Activated T-helper 9 cell treated with anti-CD3 and anti-CD28 coated beads, Interleukin-2, amount 50 U/mL, for 16 hours (primary cell): ENCODE results near the gene ZFR.
"Not testable (repeated sequence)": the region's sequence is repeated elsewhere in the genome, so short reads cannot be mapped to it uniquely, and the experiment has no call there.

Experiments
- DNase-seq: peaks from one replicate; pipeline ENCODE4 v3.0.0-alpha.2; 2020; ENCODE audit warnings: low read depth

The ZFR gene

DNA sequence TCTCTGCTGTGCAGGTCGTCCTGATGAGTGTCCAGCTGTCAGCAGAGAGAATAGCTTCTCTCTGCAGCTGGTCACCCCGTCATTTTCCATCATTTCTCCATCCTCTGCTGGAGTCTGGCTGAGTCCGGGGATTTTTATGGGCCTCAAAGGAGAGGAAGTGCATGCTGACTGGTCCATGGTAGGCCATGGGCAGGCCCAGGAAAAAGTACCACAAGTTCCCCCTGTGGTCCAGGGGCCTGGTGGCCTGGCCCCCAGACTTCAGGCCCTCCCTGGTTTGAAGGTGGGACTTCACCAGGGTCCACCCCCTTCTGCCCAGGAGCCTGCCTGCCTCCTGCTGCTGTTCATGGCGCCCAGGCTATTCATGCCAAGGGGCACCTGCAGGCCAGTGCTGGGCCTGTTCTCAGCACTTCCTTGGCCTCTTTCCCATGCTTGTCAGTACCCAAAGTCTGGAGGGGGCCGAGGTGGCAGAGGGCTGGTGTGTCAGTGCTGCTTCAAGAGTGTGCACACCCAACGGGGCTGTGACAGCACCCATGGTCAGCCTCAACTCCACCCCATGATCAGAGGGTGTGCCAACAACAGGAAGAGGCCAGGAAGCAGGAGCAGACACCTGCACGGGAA is 124.5 kb downstream of the ZFR start:
- DNase-seq, result no peak

DNA sequence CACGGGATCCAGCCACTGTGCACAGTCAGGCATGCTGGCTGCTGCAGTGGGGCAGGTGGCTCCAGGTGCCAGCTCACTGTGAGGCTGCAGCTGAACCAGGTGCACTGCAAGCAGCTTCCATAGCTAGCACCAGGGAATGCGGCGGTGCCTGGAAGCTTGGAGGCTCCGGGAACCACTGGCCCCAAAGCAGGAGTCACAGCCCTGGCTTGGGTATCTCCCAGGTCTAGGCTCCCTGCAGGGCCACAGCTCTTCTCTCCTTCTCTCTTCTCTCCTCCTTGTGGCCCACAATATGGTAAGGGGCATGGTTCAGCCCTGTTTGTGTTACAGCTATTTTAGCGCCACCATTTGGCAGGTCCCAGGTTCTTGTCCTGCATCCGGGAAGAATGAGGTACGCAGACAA is 125.1 kb downstream of the ZFR start:
- DNase-seq, result no peak

DNA sequence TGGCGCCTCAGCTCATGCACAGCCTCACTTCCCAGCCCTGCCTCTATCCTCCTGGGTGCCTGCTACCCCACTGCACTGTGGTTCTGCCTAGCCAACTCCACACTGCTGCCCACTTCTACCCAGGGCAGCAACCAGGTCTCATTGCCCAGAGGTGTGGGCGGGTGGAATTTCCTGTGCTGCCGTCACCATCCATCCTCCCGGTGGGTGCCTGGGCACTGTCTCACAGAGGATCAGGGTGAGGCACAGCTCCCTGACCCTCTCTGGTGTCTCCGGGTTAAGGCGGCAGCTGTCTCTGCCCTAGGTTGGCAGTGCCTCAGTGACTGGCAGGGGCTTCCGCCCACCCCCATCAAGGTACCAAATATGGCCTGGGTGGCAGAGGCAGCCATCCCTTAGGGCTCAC is 127.5 kb downstream of the ZFR start:
- DNase-seq, result no peak

DNA sequence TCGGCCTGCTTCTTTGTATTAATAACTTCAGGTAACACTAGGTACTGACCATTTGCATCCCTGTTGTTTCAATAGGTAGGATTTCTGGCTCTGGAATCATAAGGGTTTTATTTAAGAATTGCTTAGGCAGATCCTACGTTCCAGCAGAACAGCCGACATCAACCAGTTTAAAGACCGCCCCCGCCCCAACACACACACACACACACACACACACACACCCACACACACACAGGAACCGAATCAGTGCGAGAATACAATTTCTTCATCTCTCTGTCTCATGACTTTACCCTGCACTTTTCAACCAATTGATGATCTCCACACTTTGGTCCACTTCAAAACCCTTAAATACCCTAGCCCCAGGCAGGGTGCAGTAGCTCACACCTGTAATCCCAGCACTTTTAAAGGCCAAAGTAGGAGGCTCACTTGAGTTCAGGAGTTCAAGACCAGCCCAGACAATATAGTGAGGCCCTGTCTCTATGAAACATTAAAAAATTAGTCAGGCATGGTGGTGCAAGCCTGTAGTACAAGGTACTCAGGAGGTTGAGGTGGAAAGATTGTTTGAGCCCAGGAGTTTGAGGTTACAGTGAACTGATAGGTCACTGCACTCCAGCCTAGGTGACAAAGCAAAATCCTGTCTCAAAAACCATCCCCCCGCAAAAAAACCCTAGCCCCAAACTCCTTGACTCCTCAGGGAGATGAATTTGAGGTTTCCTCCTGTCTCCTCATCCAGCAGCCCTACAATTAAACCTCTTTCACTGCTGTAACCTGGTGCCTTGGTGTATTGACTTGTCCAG is 129.1 kb downstream of the ZFR start:
- DNase-seq, result no peak

GRCh38 chr5:32314658-32315057 is 129.9 kb downstream of the ZFR start:
- no peak for DNase-seq

DNA sequence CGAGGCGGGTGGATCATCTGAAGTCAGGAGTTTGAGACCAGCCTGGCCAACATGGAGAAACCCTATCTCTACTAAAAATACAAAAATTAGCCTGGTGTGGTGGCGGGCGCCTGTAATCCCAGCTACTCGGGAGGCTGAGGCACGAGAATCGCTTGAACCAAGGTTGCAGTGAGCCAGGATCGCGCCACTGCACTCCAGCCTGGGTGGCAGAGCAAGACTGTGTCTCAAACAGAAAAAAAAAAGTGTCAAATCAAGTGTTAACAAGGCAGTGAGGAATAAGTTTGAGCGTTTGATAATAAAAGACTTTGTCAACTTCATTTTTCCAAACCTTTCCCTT is 130.4 kb downstream of the ZFR start:
- DNase-seq, result not testable (repeated sequence)

- peak; percentile 100 for DNase-seq
These were observed 131.8 kb downstream of the ZFR start, which contains the start of gene MTMR12 for GRCh38 chr5:32312595-32313332. MTMR12 (minus strand) TSS chr5:32312939; CDS start chr5:32312838, 101 bp downstream.

DNA sequence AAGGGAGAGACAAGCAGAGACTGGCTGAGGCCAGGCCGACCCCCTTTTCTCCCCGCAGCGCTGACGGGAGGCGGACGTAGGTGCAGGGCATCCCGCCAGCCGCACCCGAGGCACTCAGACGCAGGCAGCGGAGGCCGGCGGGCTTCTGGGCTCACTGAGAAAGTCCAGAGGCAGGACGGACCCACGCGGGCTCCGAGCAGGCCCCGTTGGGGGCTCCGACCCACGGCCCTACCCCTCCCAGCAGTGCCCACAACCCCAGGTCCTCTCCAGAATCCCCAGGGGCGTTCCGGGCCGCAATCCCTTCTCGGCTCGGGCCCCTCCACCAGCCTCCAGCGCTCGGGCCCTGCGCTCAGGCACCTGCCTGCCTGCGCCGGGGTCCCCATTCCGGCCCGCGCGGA is 132.3 kb downstream of the ZFR start:
- peak; percentile 24 for DNase-seq

DNA sequence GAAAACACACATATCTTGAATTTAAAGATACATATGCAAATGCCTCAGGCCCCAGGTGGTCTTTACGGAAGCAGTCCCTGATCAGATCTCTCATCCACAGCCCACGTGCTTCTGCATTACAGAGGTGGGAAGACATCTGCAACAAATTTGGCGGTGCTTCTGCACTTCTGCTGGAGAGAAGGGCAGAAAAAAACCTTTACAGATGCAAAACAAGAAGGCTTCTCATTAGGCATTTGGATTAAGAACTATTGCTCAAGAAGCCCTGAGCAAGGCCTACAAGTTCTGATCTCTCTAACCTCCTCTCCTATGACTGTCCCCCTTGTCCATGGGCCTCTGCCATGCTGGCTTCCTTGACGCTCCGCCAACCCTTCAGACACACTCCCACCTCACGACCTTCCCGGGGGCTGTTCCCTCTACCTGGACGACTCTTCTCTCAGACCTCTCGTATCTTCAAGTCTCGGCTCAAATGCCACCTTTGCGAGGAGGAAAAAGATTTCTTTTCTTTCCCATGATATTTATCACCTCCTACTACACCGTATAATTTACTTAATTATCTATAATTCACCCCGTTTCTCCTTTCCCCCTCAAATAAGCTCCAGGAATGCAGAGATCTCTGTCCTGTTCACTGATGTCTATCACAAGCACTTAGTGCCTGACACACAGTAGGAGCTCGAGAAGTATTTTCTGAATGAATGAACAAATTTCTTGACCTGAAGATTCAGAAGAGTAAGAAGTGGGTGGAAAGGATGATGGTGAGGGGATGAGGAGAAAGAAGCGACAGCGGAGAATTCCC is 132.9 kb downstream of the ZFR start:
- DNase-seq, result no peak

GRCh38 chr5:32309761-32310160 is 134.8 kb downstream of the ZFR start:
- no peak for DNase-seq

DNA sequence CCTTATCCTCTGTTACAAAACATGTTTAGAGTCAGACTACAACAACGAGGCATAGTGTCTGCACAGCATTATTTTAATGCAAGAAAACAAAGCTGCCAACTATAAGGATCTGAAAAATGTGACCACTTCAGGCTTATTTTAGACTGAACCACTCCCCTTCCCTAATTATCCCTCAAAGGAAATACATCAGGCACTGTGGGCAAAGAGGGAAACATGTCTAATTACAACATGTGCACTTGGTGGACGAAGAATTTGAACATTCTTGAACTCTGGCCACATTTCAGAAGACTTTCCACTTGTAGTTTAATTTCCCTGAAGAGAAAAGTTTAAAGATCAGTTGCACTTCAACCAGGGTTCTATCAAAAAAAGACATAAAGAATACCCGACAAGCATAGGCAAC is 135.6 kb downstream of the ZFR start:
- no peak for DNase-seq

- DNase-seq, result no peak
These were observed 136.8 kb downstream of the ZFR start for GRCh38 chr5:32307769-32308194.

DNA sequence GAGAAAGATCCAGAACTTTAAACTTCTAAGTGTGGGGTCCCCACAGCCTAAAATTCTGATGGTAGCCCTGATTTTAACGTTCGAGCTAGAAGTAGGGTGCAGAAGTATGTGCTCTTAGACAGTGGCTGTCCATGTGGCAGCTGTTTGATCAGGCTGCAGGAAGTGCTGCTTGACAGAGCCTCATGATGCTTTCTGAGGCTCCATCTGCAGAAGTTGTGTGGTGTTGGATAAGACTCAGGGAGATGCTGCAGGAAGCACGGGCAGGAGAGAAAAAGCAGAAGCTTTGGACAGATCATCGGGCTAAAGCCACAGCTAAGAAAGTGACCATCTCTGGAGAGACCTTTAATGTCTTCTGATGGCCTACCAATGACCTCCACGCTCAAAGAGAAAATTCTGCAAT is 139.9 kb downstream of the ZFR start:
- no peak for DNase-seq
